AG04449 (cell line): ENCODE measurements around the gene NKD2.
A peak's percentile ranks its signal among the peaks of the same experiment; 100 is the strongest.

Source experiments
- CTCF ChIA-PET: fragments of 350-600 bp; formaldehyde crosslinking; extraction: SDS; loops from one replicate; lab custom pipeline; 2021; ENCODE audit warnings: antibody characterized with exemption; lab: Yijun Ruan, JAX
- POLR2A ChIA-PET: fragments of 400-600, 350-600 bp; formaldehyde crosslinking; extraction: SDS; loops from one replicate; lab custom pipeline; 2020; ENCODE audit warnings: antibody characterized with exemption, inconsistent platforms; lab: Yijun Ruan, JAX
- DNase-seq: peaks from one replicate; pipeline ENCODE4 v3.0.0-alpha.2; 2010; ENCODE audit warnings: low read depth, low spot score
- H3K4me3 ChIP-seq: 2 replicates; pipeline ENCODE4 v1.5.1; 2011; ENCODE audit warnings: low read depth, mild to moderate bottlenecking, control low read depth, low read length
- CTCF ChIP-seq: IDR thresholded peaks from one replicate; pipeline ENCODE4 v1.5.1; 2011; ENCODE audit warnings: mild to moderate bottlenecking, moderate library complexity, low read length, control low read depth, inconsistent platforms; ENCODE audit not compliant: insufficient read depth; ENCODE audit errors: missing control alignments

Gene NKD2

GRCh38 chr5:1048861-1049838, 40.5 kb downstream of the NKD2 start:
- ChIA-PET POLR2A (no interaction called here), CTCF (no interaction called here)

DNA sequence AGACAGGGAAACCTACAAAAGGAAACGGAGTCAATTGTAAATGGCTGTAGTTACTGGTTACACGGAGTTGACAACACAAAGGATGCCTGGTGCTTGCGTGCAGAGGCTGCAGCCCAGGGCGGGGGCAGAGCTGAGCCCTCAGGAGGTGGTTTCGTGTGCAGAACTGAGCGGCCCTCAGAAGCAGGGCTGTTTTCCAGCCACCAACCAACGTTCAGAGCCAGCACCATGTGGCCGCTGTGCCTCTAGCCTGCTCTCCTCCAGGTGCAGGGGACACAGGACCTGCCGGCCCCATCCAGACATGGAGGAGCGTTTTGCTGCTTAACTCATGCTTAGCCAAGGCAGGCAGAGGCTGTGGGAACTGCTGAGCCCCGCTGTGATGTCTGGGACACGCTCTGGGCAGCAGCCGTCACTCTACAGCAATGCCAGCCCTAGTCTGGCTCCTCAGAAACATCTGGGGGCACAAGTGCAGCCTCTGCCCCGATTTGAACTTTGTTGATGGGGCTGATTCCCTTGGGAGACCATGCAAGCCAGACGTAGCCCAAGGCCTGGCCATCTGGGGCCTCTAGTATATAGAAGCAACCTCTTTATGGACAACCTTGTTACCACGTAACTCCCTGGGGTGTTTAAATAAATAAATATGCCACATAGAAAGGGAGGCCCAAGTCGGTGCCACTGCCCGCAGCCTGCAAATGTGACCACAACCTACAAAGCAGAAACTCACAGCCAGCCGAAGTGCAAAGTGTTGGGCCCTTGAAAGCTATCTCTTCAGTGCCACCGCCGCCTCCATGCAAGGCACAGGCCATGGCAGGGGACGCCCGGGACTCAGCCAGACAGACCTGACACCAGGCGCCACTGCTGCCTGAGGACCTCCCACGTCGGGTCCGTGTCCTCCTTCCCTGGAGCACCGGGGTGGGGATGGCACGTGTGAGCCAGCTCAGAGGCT, 42.1 kb downstream of the NKD2 start:
- DNase-seq = no peak
- ChIA-PET POLR2A (no interaction called here), CTCF (interaction anchor here (1.2 kb wide), 1 partner anchor 9 kb away, joined by 3 read pairs; no protein-coding TSS in a partner anchor)
- TF ChIP-seq CTCF = no peak
- H3K4me3 ChIP-seq = no peak overlapping the region

More at GRCh38 chr5:1048861-1049838, 40.5 kb downstream of the NKD2 start:
- no peak for TF ChIP-seq CTCF
- no peak for DNase-seq
- no peak overlapping the region for H3K4me3 ChIP-seq

- POLR2A ChIA-PET = no interaction called here
- H3K4me3 ChIP-seq = no peak overlapping the region
- no peak for DNase-seq
- no peak for TF ChIP-seq CTCF
- CTCF ChIA-PET = interaction anchor here (1.2 kb wide), 1 partner anchor 8 kb away, joined by 3 read pairs; no protein-coding TSS in a partner anchor
Measured at GRCh38 chr5:1051366-1051720, 42.7 kb downstream of the NKD2 start.

GRCh38 chr5:1052076-1052475, 43.5 kb downstream of the NKD2 start:
- TF ChIP-seq CTCF = no peak
- POLR2A ChIA-PET = no interaction called here
- CTCF ChIA-PET = interaction anchor here (1.2 kb wide), 1 partner anchor 8 kb away, joined by 3 read pairs; no protein-coding TSS in a partner anchor

GRCh38 chr5:1052641-1053390, 44.2 kb downstream of the NKD2 start:
- ChIA-PET CTCF (no interaction called here), POLR2A (no interaction called here)
- no peak for DNase-seq
- H3K4me3 ChIP-seq = no peak overlapping the region
- TF ChIP-seq CTCF = peak; percentile 37

More at GRCh38 chr5:1052076-1052475, 43.5 kb downstream of the NKD2 start:
- H3K4me3 ChIP-seq = no peak overlapping the region
- no peak for DNase-seq
